Effector CD4-positive, alpha-beta T cell (primary cell): ENCODE results near the gene DNAH17.

Experiments
- DNase-seq: peaks from one replicate; pipeline ENCODE4 v3.0.0-alpha.2; 2020

DNAH17 gene

DNA sequence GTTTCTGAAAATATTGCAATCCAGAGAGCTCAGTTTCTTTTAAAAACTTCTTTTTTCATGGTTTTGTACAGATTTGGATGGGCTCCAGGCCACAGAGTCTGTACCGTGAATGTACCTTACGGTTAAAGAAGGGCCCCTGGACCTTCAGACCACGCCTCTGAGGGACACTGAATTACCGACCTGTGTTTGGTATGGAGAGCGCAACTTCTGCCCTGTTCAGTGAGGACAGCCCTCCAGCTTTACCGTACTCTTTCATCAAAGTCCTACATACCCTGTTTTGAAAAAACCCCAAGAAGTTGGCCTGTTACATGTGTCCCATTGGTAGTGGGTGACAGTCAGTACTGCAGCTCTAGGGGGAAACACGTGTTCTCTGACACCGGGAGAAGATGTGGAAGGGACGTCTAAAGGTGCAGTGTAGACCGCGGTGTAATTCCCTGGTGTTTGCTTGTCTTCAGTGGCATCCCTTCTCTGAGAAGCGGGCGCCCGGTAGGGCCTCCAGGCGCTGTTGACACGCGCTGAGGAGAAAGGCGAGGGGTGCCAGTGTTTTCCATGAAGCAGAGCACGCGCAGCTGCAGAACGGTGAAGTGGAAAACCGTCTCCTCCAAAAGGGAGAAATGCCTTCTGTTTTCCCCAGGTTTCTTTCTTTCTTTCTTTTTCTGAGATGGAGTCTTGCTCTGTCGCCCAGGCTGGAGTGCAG is 192.6 kb downstream of the DNAH17 start:
- no peak for DNase-seq

GRCh38 chr17:78383725-78384471 is 193.3 kb downstream of the DNAH17 start:
- no peak for DNase-seq

GRCh38 chr17:78381601-78382232 is 195.5 kb downstream of the DNAH17 start:
- peak; percentile 41 for DNase-seq

- DNase-seq = no peak
Observed at GRCh38 chr17:78380370-78380769, 196.8 kb downstream of the DNAH17 start.

DNA sequence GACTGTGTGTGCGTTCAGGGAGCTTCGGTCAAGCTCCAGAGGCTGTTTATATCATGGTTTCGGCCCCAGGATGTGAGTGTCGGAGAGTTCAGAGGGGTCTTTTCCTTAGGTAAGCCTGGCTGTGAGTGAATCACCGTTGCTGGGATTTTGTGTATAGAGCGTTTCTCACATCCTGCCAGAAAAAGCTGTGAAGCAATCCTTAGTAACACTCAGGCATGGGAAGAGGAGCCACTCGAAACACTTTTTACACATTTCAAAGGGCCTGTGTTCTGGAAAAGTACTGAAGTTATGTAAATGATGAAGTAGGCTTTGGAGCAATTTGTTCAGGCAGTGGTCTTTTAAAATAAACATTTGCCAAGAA is 198.1 kb downstream of the DNAH17 start:
- DNase-seq = no peak

DNA sequence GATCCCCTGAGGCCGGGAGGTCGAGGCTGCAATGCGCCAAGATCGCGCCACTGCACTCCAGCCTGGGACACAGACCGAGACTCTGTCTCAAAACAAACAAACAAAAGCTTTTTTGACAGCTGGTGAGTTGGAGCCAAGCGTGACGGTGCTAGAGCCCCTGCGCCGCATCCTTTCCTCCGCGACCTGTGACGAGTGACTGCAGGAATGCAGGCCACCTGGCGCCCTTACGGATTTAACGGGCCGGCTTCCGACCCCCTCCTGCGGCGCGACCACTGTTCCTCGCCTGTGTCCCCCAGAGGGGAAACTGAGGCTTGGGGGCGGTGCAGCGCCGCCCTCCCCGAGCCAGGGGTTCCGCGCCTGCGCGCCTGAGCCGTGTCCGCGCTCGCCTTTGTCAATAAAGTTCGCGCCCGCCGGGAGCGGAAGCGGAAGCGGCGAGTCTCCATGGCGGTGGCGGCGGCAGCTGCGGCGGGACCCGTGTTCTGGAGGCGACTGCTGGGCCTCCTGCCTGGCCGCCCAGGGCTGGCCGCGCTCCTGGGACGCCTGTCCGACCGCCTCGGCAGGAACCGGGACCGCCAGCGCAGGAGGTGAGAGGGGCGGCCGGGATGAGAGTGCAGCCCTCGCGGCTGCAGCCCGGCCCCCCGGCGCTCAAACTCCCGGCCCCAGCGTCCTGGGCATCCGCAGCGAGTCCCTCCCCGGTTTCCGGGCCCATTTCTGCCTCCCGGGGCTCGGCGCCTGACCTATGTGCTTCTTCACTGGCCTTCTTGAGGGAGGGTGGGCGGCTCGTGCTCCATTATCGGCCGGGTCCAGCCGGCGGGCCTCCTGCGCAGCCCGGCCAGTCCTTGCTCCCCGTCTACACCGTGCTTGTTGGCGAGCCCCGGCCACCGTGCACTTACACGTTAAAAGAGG is 198.7 kb downstream of the DNAH17 start, which contains the start of gene PGS1:
Gene PGS1 (plus strand): TSS at position 425 of the 906 bp plus-strand sequence. CDS start 17 bp downstream, at position 442.
- DNase-seq = peak; percentile 76

DNA sequence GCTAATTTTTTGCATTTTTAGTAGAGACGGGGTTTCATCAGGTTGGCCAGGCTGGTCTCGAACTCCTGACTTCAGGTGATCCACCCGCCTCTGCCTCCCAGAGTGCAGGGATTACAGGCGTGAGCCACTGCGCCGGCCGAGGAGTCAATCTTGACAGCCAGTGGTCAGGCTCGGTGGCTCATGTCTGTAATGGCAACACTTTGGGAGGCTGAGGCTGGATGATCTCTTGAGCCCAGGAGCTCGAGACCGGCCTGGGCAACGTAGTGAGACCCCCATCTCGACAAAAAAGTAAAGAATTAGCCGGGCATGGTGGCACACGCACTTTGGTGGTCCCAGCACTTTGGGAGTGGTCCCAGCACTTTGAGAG is 199.4 kb downstream of the DNAH17 start:
- DNase-seq = no peak

GRCh38 chr17:78376161-78376560 is 201.0 kb downstream of the DNAH17 start:
- no peak for DNase-seq

- no peak for DNase-seq
Observed at GRCh38 chr17:78375401-78376151, 201.6 kb downstream of the DNAH17 start.

GRCh38 chr17:78374631-78375274 is 202.4 kb downstream of the DNAH17 start:
- no peak for DNase-seq

GRCh38 chr17:78374189-78374588 is 203.0 kb downstream of the DNAH17 start:
- DNase-seq = no peak
